Activated B cell treated with CpG ODN at 0.5 μM for 24 hours (primary cell): ENCODE results near the gene LRRK1. TPM values are rescaled to one million over a fixed set of nuclear protein-coding genes. Genes with fewer than 3 reads are reported as not detected.

Experiments
- ATAC-seq: fragments of 200-7000 bp; cut with Tn5 transposase; one replicate; pipeline ENCODE4 v1.10.0; 2021; ENCODE audit warnings: low read depth, mild to moderate bottlenecking, moderate library complexity
- CTCF ChIA-PET: fragments of 350-600 bp; sonication (Branson Sonifier 250); formaldehyde crosslinking; loops from one replicate; lab custom pipeline; 2021; ENCODE audit warnings: antibody characterized with exemption; lab: Charles Lee
- POLR2A ChIA-PET: fragments of 350-600 bp; sonication (Branson Sonifier 250); formaldehyde crosslinking; loops from one replicate; lab custom pipeline; 2021; ENCODE audit warnings: antibody characterized with exemption; lab: Charles Lee
- DNase-seq: peaks from one replicate; pipeline ENCODE4 v3.0.0; 2022
- H3K27ac Mint-ChIP-seq: one replicate; pipeline ENCODE4 v1.8.0; 2020; ENCODE audit warnings: mixed read lengths
- H3K27me3 Mint-ChIP-seq: one replicate; pipeline ENCODE4 v1.8.0; 2021; ENCODE audit warnings: mixed read lengths
- H3K36me3 Mint-ChIP-seq: one replicate; pipeline ENCODE4 v1.8.0; 2021; ENCODE audit warnings: low read depth, mixed read lengths
- H3K4me1 Mint-ChIP-seq: one replicate; pipeline ENCODE4 v1.8.0; 2021; ENCODE audit warnings: mixed read lengths
- H3K4me3 Mint-ChIP-seq: one replicate; pipeline ENCODE4 v1.8.0; 2020; ENCODE audit warnings: mild to moderate bottlenecking, mixed read lengths
- H3K9me3 Mint-ChIP-seq: one replicate; pipeline ENCODE4 v1.8.0; 2020; ENCODE audit warnings: mixed read lengths
- intact Hi-C: fragments of 100-400 bp; cut with micrococcal nuclease; formaldehyde crosslinking; loops from one replicate; pipeline ENCODE4 v1.15.1; 2024
- total RNA-seq: library from RNA; stranded (reverse); gene quantifications from 2 replicates; pipeline ENCODE4 v1.2.3, GENCODE V29; 2022
- TF ChIP-seq, protein P1 (sequence below): fragments of 200-600 bp; IDR thresholded peaks from one replicate; pipeline ENCODE4 v1.8.0; 2022; ENCODE audit warnings: antibody characterized with exemption, mild to moderate bottlenecking

Gene LRRK1
- total RNA-seq, 1 donor from 2014 or later, result 43.5 TPM

DNA sequence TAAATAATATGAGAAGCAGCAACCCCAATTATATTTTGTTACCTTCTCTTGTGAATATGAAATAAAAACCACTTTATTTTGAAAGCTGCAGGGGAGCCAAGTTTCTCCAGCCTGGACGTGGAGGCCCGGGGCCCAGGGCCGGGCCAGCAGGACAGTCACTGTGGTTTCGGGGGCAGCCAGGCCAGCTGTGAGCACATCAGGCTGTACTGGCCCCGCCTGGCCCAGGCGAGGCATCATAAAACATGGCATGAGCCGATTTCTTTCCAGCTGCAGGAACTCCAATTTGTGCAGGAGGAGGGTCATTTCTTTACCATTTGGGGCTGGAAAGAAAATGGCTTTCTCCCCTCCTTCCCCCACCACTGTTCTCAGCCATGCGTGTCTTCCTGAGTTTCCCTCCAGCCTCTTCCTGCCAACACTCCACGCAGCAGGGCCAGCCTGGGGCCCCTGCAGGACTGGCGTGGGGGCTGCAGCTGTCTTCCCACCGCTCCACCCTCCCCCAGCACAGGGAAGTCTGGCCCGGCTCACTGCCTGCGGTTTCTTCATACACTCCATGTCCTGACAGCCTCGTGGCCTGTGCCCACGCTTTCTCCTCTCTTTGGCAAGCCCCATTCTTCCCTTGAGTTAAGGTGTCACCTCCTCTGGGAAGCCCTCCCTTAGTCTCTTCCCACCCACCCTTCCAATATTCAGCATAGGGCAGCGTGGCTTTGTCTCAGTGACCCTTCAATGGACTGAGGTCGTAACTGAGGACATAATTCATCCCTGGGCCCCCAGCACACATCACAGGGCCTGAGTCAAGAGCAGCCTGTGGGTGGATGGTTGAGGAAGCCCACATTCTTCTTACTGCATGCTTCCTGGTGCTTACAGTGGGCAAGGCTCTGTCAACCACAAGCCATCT lies 196.9 kb downstream of the LRRK1 start:
- ChIA-PET CTCF (interaction anchor here (1.0 to 1.4 kb wide), 2 partner anchors 8 to 142 kb away, joined by 3 to 4 read pairs; no protein-coding TSS in a partner anchor), POLR2A (no interaction called here)
- Mint-ChIP-seq H3K4me3 (no peak overlapping the region), H3K9me3 (no peaks in the 10 kb centered on the region), H3K4me1 (peaks cover 6% of the 10 kb centered on the region), H3K36me3 (no peaks in the 10 kb centered on the region), H3K27ac (no peak overlapping the region), H3K27me3 (peaks cover 4% of the 10 kb centered on the region)
- no peak for DNase-seq
- TF ChIP-seq, protein P1, sequence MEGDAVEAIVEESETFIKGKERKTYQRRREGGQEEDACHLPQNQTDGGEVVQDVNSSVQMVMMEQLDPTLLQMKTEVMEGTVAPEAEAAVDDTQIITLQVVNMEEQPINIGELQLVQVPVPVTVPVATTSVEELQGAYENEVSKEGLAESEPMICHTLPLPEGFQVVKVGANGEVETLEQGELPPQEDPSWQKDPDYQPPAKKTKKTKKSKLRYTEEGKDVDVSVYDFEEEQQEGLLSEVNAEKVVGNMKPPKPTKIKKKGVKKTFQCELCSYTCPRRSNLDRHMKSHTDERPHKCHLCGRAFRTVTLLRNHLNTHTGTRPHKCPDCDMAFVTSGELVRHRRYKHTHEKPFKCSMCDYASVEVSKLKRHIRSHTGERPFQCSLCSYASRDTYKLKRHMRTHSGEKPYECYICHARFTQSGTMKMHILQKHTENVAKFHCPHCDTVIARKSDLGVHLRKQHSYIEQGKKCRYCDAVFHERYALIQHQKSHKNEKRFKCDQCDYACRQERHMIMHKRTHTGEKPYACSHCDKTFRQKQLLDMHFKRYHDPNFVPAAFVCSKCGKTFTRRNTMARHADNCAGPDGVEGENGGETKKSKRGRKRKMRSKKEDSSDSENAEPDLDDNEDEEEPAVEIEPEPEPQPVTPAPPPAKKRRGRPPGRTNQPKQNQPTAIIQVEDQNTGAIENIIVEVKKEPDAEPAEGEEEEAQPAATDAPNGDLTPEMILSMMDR, result no peak
- intact Hi-C loops, result no loop called here
- no peak for ATAC-seq

DNA sequence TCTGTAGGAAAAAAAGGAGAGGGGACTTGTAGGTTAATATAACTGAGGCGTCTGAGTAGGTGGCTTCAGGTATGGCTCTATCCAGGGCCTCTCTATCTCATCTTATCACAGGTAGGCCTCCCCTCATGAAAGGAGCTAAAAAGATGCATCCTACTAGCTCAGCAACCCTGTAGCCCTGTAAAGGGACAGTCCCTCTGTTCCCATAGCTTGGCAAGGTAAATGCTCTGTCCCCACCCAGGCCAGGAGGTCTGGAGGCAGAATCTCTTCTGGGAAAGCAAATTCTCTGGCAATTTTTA lies 197.5 kb downstream of the LRRK1 start:
- Mint-ChIP-seq H3K4me1 (peaks cover 8% of the 10 kb centered on the region), H3K4me3 (no peak overlapping the region), H3K27ac (no peak overlapping the region), H3K36me3 (no peaks in the 10 kb centered on the region), H3K9me3 (no peaks in the 10 kb centered on the region), H3K27me3 (peaks cover 4% of the 10 kb centered on the region)
- no peak for DNase-seq
- intact Hi-C loops, result no loop called here
- POLR2A ChIA-PET, result interaction anchor here (0.6 kb wide), 1 partner anchor 135 kb away, joined by 3 read pairs; the partner anchor contains the start of gene CHSY1
- CTCF ChIA-PET, result interaction anchor here (1.0 kb wide), 1 partner anchor 142 kb away, joined by 4 read pairs; no protein-coding TSS in a partner anchor
- TF ChIP-seq, protein P1, result no peak
- no peak for ATAC-seq

DNA sequence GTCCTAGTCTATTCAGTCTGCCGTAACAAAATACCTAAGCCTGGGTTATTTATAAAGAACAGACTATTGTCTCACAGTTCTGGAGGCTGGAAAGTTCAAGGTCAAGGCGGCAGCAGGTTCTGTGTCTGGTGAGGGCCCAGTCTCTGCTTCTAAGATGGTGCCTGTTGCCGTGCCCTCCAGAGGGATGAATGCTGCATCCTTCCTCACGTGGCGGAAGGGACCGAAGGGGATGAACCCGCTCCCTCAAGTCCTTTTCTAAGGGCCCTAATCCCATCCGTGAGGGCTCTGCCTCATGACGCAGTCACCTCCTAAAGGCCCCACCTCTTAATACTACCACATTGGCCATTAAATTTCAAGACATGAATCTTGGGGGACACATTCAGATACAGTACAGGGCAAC lies 199.0 kb downstream of the LRRK1 start:
- no peak for ATAC-seq
- TF ChIP-seq, protein P1, result no peak
- intact Hi-C loops, result no loop called here
- H3K4me1 Mint-ChIP-seq, result peaks cover 14% of the 10 kb centered on the region
- ChIA-PET CTCF (interaction anchor here (0.9 kb wide), 1 partner anchor 134 kb away, joined by 4 read pairs; the partner anchor contains the start of gene CHSY1), POLR2A (no interaction called here)
- H3K9me3 Mint-ChIP-seq, result no peaks in the 10 kb centered on the region
- no peak overlapping the region for H3K27ac Mint-ChIP-seq
- DNase-seq, result no peak
- no peaks in the 10 kb centered on the region for H3K36me3 Mint-ChIP-seq
- peaks cover 4% of the 10 kb centered on the region for H3K27me3 Mint-ChIP-seq
- H3K4me3 Mint-ChIP-seq, result no peak overlapping the region

DNA sequence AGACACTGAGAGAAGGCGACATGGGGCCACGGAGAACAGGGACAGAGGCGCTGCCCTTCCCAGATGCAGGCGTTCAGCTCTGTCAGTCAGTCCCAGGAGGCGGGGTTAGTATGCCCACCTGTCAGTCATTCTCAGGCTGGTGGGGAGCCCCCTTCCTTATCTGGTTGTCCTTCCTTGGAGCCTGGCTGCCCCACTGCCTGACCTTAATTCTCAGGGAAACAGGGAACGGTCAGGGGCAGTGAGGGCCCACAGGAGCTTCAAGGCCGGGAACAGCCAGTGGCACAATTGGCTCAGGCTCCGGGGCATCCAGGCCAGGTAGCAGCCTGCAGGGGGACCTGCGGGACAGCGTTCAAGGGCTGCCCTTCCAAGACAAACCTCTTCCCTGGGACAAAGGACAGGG lies 199.5 kb downstream of the LRRK1 start:
- POLR2A ChIA-PET, result no interaction called here
- CTCF ChIA-PET, result interaction anchor here (0.7 to 0.9 kb wide), 2 partner anchors 133 to 139 kb away, joined by 4 read pairs; partner anchors contain the start of gene CHSY1
- TF ChIP-seq, protein P1, result no peak
- ATAC-seq (no peak), DNase-seq (no peak)
- intact Hi-C loops, result no loop called here
- Mint-ChIP-seq H3K36me3 (no peaks in the 10 kb centered on the region), H3K27me3 (peaks cover 4% of the 10 kb centered on the region), H3K4me3 (no peak overlapping the region), H3K9me3 (no peaks in the 10 kb centered on the region), H3K27ac (no peak overlapping the region), H3K4me1 (peaks cover 14% of the 10 kb centered on the region)

DNA sequence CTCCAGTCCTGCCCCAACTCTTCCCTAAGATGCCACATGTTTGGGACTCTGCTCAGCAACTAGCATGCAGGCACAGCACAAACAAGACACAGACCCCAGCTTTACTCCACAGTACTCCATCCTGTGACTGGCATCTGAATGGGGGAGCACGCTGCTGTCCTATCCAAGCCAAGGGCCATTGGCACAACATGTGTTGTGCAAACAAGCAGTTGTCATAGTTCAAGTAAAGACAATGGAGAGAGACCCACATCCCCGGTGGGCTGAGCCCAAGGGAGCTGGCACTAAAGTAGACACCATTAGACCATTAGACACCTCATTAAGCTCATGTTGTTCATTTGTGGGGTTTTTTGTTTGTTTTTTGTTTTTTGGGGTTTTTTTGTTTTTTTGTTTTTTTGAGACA lies 200.0 kb downstream of the LRRK1 start:
- ATAC-seq (no peak), DNase-seq (no peak)
- CTCF ChIA-PET, result interaction anchor here (0.7 kb wide), 1 partner anchor 138 kb away, joined by 4 read pairs; no protein-coding TSS in a partner anchor
- H3K36me3 Mint-ChIP-seq, result no peaks in the 10 kb centered on the region
- POLR2A ChIA-PET, result interaction anchor here (1.3 kb wide), 1 partner anchor 133 kb away, joined by 4 read pairs; the partner anchor contains the start of gene CHSY1
- H3K4me1 Mint-ChIP-seq, result peaks cover 19% of the 10 kb centered on the region
- H3K4me3 Mint-ChIP-seq, result no peak overlapping the region
- H3K9me3 Mint-ChIP-seq, result no peaks in the 10 kb centered on the region
- TF ChIP-seq, protein P1, result no peak
- H3K27ac Mint-ChIP-seq, result no peak overlapping the region
- intact Hi-C loops, result no loop called here
- peaks cover 4% of the 10 kb centered on the region for H3K27me3 Mint-ChIP-seq
